ENCODE results near the gene MT1B. TPM values are rescaled to one million over a fixed set of nuclear protein-coding genes. Genes with fewer than 3 reads are reported as not detected.

The MT1B gene
- total RNA-seq, 1 donor from 2014 or later: not detected

DNA sequence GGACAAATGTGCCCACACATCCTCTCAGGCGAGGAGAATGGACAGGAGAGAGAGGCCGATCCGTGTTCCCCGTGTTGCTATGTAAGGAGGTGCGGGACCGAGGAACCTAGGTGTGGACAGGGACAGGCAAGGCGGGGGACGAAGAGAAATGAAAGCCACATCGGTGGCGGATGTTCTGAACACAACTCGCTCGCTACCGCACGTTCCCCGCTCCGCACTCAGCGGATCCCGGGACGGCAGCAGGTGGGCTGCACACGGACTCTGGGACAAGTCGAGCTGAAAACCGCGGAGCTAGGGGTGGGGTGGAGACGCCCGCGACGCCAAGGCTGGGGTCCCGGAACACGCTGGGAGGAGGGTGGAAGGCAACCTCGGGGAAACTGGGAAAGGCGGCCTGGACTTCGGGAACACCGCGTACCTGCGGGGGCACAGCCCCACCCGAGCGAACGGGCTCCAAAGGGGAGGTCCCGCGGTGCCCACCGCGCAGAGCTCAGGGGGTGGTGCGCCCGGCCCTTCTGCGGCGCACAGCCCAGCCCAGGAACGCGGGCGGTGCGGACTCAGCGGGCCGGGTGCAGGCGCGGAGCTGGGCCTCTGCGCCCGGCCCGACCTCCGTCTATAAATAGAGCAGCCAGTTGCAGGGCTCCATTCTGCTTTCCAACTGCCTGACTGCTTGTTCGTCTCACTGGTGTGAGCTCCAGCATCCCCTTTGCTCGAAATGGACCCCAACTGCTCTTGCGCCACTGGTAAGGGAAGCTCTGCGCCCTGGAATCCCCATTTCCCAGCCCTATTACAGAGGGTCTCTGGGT is 26.3 kb upstream of the MT1B start, which contains the start of gene MT1E:
Gene MT1E (plus strand): TSS at position 642 of the 803 bp plus-strand sequence. CDS start 71 bp downstream, at position 713.
- H3K4me3 Mint-ChIP-seq (ENCODE audit: unreplicated experiment): peak within 1 kb of the TSS; percentile 84
- peaks cover 6% of the 10 kb centered on the region for H3K36me3 Mint-ChIP-seq (ENCODE audit: low read depth, unreplicated experiment)
- Histone ChIP-seq H3K9ac (ENCODE audit: low read length) (peak within 1 kb of the TSS; percentile 85), H3K79me2 (ENCODE audit: insufficient read depth, low read length) (peaks cover 20% of the 10 kb centered on the region), H3K36me3 (ENCODE audit: insufficient read depth, low read length) (no peaks in the 10 kb centered on the region), H3K4me2 (ENCODE audit: low read length) (peak within 1 kb of the TSS; percentile 97), H3K27ac (ENCODE audit: low read depth, low read length) (peak within 1 kb of the TSS; percentile 80), H3K4me3 (ENCODE audit: insufficient read depth, low read depth, low read length) (peak within 1 kb of the TSS; percentile 76), H3K4me1 (ENCODE audit: insufficient read depth, low read length) (peaks cover 25% of the 10 kb centered on the region), H3K27me3 (ENCODE audit: insufficient read depth, low read length) (no peaks in the 10 kb centered on the region), H4K20me1 (ENCODE audit: insufficient read depth, low read length) (peaks cover 11% of the 10 kb centered on the region), H3K9me3 (ENCODE audit: insufficient read depth, low read depth, low read length) (no peaks in the 10 kb centered on the region), H2AFZ (ENCODE audit: low read depth, low read length) (peak within 1 kb of the TSS; percentile 95)
- H3K9me3 Mint-ChIP-seq (ENCODE audit: unreplicated experiment): no peaks in the 10 kb centered on the region
- H3K4me1 Mint-ChIP-seq (ENCODE audit: low read depth, unreplicated experiment): peaks cover 5% of the 10 kb centered on the region
- H3K27me3 Mint-ChIP-seq (ENCODE audit: low read depth, unreplicated experiment): peaks cover 57% of the 10 kb centered on the region
- FAIRE-seq (no peak), DNase-seq (ENCODE audit: low read depth) (peak; percentile 65)
- TF ChIP-seq, protein P1, sequence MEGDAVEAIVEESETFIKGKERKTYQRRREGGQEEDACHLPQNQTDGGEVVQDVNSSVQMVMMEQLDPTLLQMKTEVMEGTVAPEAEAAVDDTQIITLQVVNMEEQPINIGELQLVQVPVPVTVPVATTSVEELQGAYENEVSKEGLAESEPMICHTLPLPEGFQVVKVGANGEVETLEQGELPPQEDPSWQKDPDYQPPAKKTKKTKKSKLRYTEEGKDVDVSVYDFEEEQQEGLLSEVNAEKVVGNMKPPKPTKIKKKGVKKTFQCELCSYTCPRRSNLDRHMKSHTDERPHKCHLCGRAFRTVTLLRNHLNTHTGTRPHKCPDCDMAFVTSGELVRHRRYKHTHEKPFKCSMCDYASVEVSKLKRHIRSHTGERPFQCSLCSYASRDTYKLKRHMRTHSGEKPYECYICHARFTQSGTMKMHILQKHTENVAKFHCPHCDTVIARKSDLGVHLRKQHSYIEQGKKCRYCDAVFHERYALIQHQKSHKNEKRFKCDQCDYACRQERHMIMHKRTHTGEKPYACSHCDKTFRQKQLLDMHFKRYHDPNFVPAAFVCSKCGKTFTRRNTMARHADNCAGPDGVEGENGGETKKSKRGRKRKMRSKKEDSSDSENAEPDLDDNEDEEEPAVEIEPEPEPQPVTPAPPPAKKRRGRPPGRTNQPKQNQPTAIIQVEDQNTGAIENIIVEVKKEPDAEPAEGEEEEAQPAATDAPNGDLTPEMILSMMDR (IDR thresholded peaks at IDR 0.05; ENCODE audit: insufficient read depth, low read depth, low read length): no peak
- no peak for TF ChIP-seq EZH2 (IDR thresholded peaks at IDR 0.05; ENCODE audit: insufficient read depth, low read length)
- peak within 1 kb of the TSS; percentile 66 for H3K27ac Mint-ChIP-seq (ENCODE audit: unreplicated experiment)

DNA sequence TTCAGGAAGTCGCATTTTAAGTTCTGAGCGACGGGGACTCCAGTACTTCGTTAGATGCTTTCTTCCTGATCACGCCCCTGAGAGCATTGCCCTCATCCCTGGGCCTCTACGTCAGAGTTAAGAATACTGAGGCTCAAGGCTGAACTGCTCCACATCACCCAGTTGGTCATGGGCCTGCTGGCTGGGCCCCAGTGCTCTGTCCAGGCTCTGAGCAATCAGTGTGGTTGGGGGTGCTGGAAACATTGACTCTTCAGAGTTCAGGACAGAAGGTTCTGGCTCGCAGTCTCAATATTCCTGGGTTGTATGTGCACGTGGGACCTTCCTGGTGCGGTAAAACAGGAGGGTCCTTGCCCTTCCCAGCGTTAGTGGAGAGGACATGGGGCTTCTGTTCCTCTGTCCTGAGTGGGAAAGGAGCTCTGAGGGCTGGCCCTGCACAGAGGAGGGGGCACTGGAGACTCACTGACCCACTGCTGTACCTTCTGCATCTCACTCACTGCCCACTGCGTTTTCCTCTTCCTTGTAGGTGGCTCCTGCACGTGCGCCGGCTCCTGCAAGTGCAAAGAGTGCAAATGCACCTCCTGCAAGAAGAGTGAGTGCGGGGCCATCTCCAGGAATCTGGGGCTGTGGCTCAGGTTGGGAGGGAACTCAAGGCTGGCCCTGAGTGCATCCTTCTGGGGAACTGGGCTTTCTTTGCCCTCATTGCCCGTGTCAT is 25.6 kb upstream of the MT1B start:
- H4K20me1 ChIP-seq (ENCODE audit: insufficient read depth, low read length): peaks cover 11% of the 10 kb centered on the region
- H3K9ac ChIP-seq (ENCODE audit: low read length): peak overlapping the region; percentile 85
- peaks cover 25% of the 10 kb centered on the region for H3K4me1 ChIP-seq (ENCODE audit: insufficient read depth, low read length)
- FAIRE-seq: no peak
- peaks cover 59% of the 10 kb centered on the region for H3K27me3 Mint-ChIP-seq (ENCODE audit: low read depth, unreplicated experiment)
- peak; percentile 87 for DNase-seq (ENCODE audit: low read depth)
- H3K4me3 ChIP-seq (ENCODE audit: insufficient read depth, low read depth, low read length): peak overlapping the region; percentile 76
- H3K36me3 ChIP-seq (ENCODE audit: insufficient read depth, low read length): no peaks in the 10 kb centered on the region
- no peaks in the 10 kb centered on the region for H3K9me3 Mint-ChIP-seq (ENCODE audit: unreplicated experiment)
- H3K79me2 ChIP-seq (ENCODE audit: insufficient read depth, low read length): peaks cover 20% of the 10 kb centered on the region
- H3K27ac Mint-ChIP-seq (ENCODE audit: unreplicated experiment): peak overlapping the region; percentile 66
- no peak for TF ChIP-seq EZH2 (IDR thresholded peaks at IDR 0.05; ENCODE audit: insufficient read depth, low read length)
- TF ChIP-seq, protein P1 (IDR thresholded peaks at IDR 0.05; ENCODE audit: insufficient read depth, low read depth, low read length): no peak
- H3K36me3 Mint-ChIP-seq (ENCODE audit: low read depth, unreplicated experiment): peaks cover 6% of the 10 kb centered on the region
- H2AFZ ChIP-seq (ENCODE audit: low read depth, low read length): peak overlapping the region; percentile 65
- peak overlapping the region; percentile 76 for H3K4me3 Mint-ChIP-seq (ENCODE audit: unreplicated experiment)
- no peaks in the 10 kb centered on the region for H3K9me3 ChIP-seq (ENCODE audit: insufficient read depth, low read depth, low read length)
- H3K27ac ChIP-seq (ENCODE audit: low read depth, low read length): peak overlapping the region; percentile 80
- H3K4me1 Mint-ChIP-seq (ENCODE audit: low read depth, unreplicated experiment): peaks cover 5% of the 10 kb centered on the region
- H3K27me3 ChIP-seq (ENCODE audit: insufficient read depth, low read length): peaks cover 3% of the 10 kb centered on the region
- peak overlapping the region; percentile 97 for H3K4me2 ChIP-seq (ENCODE audit: low read length)
